ENCODE measurements around the gene SALL1.

SALL1 gene

GRCh38 chr16:51154271-51155171, 3.5 kb upstream of the SALL1 start:
- peaks cover 5% of the 10 kb centered on the region for H3K4me1 Mint-ChIP-seq
- DNase-seq (ENCODE audit: low spot score in 2 of 2) = no peak
- H3K9me3 Mint-ChIP-seq = peaks cover 5% of the 10 kb centered on the region
- ATAC-seq (replicated peaks; ENCODE audit: extremely low read depth, poor library complexity, severe bottlenecking) = no peak
- H3K27me3 Mint-ChIP-seq = peaks cover 61% of the 10 kb centered on the region
- H3K36me3 Mint-ChIP-seq (ENCODE audit: insufficient read depth) = no peaks in the 10 kb centered on the region
- no peak overlapping the region for H3K27ac Mint-ChIP-seq (ENCODE audit: low read depth)
- H3K4me3 Mint-ChIP-seq = no peak overlapping the region

GRCh38 chr16:51153577-51154031, 2.5 kb upstream of the SALL1 start:
- ATAC-seq (replicated peaks; ENCODE audit: extremely low read depth, poor library complexity, severe bottlenecking) = no peak
- Mint-ChIP-seq H3K27me3 (peaks cover 69% of the 10 kb centered on the region), H3K27ac (ENCODE audit: low read depth) (no peak overlapping the region), H3K4me3 (no peak overlapping the region), H3K4me1 (peaks cover 5% of the 10 kb centered on the region), H3K36me3 (ENCODE audit: insufficient read depth) (no peaks in the 10 kb centered on the region), H3K9me3 (peaks cover 5% of the 10 kb centered on the region)
- DNase-seq (ENCODE audit: low spot score in 2 of 2) = no peak

- ATAC-seq (replicated peaks; ENCODE audit: extremely low read depth, poor library complexity, severe bottlenecking) (no peak), DNase-seq (ENCODE audit: low spot score in 2 of 2) (no peak)
- H3K4me1 Mint-ChIP-seq = peaks cover 5% of the 10 kb centered on the region
- peaks cover 5% of the 10 kb centered on the region for H3K9me3 Mint-ChIP-seq
- no peak overlapping the region for H3K4me3 Mint-ChIP-seq
- peaks cover 71% of the 10 kb centered on the region for H3K27me3 Mint-ChIP-seq
- no peak overlapping the region for H3K27ac Mint-ChIP-seq (ENCODE audit: low read depth)
- no peaks in the 10 kb centered on the region for H3K36me3 Mint-ChIP-seq (ENCODE audit: insufficient read depth)
Observed at GRCh38 chr16:51152691-51153576, 1.9 kb upstream of the SALL1 start.

DNA sequence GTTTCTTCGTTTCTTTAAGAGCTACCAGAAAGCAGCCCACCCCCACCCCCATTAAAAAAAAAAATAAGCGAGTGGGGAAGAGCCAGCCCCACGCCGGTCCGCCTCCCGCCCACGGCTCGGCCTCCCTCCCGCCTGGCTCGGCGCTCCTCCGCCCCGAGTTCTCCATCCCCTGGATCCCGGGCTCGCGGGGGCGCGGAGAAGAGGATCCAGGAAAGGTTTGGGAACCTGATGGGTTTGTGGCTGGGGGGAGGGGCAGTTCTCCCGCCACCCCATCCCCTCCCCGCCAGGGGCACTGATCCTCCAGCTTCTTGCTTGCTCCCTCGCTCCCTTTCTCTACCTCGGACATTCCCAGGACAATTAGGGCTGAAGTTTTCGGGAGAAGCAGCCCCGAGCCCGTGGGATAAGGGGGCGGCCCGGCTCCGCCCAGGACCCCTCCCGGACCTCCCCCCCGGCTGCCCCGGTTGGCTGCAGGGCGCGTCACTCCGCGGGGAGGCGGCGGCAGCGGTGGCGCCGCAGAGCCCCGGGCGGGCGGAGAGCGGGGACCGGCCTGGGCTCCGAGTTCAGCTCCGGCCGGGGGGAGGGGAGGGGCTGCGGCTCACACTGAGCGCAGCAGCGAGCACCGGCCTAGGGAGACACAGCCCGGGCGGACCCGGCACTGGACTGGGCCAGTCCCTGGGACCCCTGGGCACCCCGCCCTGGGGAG, 1.0 kb upstream of the SALL1 start:
- no peak overlapping the region for H3K27ac Mint-ChIP-seq (ENCODE audit: low read depth)
- DNase-seq (ENCODE audit: low spot score in 2 of 2) (no peak), ATAC-seq (replicated peaks; ENCODE audit: extremely low read depth, poor library complexity, severe bottlenecking) (no peak)
- H3K4me3 Mint-ChIP-seq = no peak overlapping the region
- peaks cover 66% of the 10 kb centered on the region for H3K27me3 Mint-ChIP-seq
- H3K36me3 Mint-ChIP-seq (ENCODE audit: insufficient read depth) = no peaks in the 10 kb centered on the region
- H3K4me1 Mint-ChIP-seq = peaks cover 5% of the 10 kb centered on the region
- H3K9me3 Mint-ChIP-seq = peaks cover 5% of the 10 kb centered on the region

DNA sequence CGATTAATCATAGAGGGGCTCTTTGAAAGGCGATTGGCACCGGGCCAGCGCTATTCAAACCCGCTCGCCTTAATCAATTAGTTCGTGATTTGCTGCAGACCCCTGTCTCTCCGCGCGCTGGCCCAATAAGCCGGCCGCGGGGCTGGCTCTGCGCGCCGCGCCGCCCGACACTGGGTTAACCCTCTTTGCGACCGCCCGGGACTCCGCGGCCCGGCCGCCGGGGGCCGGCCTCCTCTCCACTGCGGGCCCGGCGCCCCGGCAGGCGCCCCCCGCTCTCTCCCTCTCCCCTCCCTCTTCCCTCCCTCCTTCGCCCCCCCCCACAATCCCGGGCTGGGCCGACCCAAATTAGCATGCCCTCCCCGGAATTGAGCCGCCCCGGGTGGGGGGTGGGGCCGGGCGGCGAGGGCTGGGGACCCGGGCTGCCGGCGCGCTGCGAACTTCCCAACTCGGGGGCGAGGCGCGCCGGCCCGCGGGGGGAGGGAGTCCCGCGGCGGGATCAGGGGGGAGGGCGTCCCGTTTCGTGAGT, 428 bp upstream of the SALL1 start:
- Mint-ChIP-seq H3K9me3 (peaks cover 5% of the 10 kb centered on the region), H3K4me1 (peaks cover 5% of the 10 kb centered on the region), H3K27ac (ENCODE audit: low read depth) (no peak overlapping the region), H3K4me3 (no peak overlapping the region), H3K27me3 (peaks cover 66% of the 10 kb centered on the region), H3K36me3 (ENCODE audit: insufficient read depth) (no peaks in the 10 kb centered on the region)
- no peak for ATAC-seq (replicated peaks; ENCODE audit: extremely low read depth, poor library complexity, severe bottlenecking)
- no peak for DNase-seq (ENCODE audit: low spot score in 2 of 2)

- Mint-ChIP-seq H3K27ac (ENCODE audit: low read depth) (no peak overlapping the region), H3K27me3 (peaks cover 73% of the 10 kb centered on the region), H3K36me3 (ENCODE audit: insufficient read depth) (no peaks in the 10 kb centered on the region), H3K4me1 (peaks cover 5% of the 10 kb centered on the region), H3K9me3 (peaks cover 5% of the 10 kb centered on the region), H3K4me3 (no peak overlapping the region)
- DNase-seq (ENCODE audit: low spot score in 2 of 2) (no peak), ATAC-seq (replicated peaks; ENCODE audit: extremely low read depth, poor library complexity, severe bottlenecking) (no peak)
Observed at GRCh38 chr16:51150165-51150887, 744 bp downstream of the SALL1 start.

GRCh38 chr16:51149721-51150164, 1.3 kb downstream of the SALL1 start:
- DNase-seq (ENCODE audit: low spot score in 2 of 2) (no peak), ATAC-seq (replicated peaks; ENCODE audit: extremely low read depth, poor library complexity, severe bottlenecking) (no peak)
- Mint-ChIP-seq H3K36me3 (ENCODE audit: insufficient read depth) (no peaks in the 10 kb centered on the region), H3K27ac (ENCODE audit: low read depth) (no peak overlapping the region), H3K4me1 (peaks cover 5% of the 10 kb centered on the region), H3K9me3 (peaks cover 5% of the 10 kb centered on the region), H3K4me3 (no peak overlapping the region), H3K27me3 (peaks cover 71% of the 10 kb centered on the region)

GRCh38 chr16:51149251-51149661, 1.8 kb downstream of the SALL1 start:
- DNase-seq (ENCODE audit: low spot score in 2 of 2) = no peak
- Mint-ChIP-seq H3K4me1 (peaks cover 5% of the 10 kb centered on the region), H3K9me3 (peaks cover 5% of the 10 kb centered on the region), H3K4me3 (no peak overlapping the region), H3K27ac (ENCODE audit: low read depth) (no peak overlapping the region), H3K27me3 (peaks cover 66% of the 10 kb centered on the region), H3K36me3 (ENCODE audit: insufficient read depth) (no peaks in the 10 kb centered on the region)
- ATAC-seq (replicated peaks; ENCODE audit: extremely low read depth, poor library complexity, severe bottlenecking) = no peak

DNA sequence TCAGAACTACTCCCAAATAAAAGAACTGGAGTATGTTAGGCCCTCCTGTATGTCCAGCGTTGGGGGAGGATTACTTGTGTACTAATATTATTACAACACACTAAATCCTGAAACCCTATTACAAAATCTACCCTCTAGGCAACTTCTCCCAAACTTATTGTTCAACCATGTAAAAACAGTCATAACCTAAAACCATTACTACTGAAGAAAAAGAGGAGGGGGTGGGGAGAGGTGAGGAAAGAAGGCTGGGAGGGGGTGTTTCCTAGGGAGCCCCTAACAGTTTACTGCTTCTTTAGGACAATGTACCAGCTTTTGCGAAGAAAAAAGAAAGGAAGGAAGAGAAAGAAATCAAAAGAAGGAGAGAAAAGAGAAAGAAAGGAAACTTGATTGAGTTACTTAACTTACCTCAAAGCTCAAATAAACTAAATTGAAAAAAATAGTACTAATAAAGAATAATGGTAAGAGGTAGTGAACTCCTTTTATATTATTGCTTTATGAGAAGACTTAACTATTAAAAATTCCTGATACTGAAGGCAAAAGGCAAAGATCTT, 2.3 kb downstream of the SALL1 start:
- Mint-ChIP-seq H3K27me3 (peaks cover 61% of the 10 kb centered on the region), H3K36me3 (ENCODE audit: insufficient read depth) (no peaks in the 10 kb centered on the region), H3K9me3 (peaks cover 5% of the 10 kb centered on the region), H3K4me3 (no peak overlapping the region), H3K4me1 (peaks cover 5% of the 10 kb centered on the region), H3K27ac (ENCODE audit: low read depth) (no peak overlapping the region)
- DNase-seq (ENCODE audit: low spot score in 2 of 2) = no peak
- ATAC-seq (replicated peaks; ENCODE audit: extremely low read depth, poor library complexity, severe bottlenecking) = no peak

- no peak for ATAC-seq (replicated peaks; ENCODE audit: extremely low read depth, poor library complexity, severe bottlenecking)
- Mint-ChIP-seq H3K4me3 (no peak overlapping the region), H3K4me1 (peaks cover under 1% of the 10 kb centered on the region), H3K27ac (ENCODE audit: low read depth) (no peak overlapping the region), H3K36me3 (ENCODE audit: insufficient read depth) (no peaks in the 10 kb centered on the region), H3K9me3 (peaks cover under 1% of the 10 kb centered on the region), H3K27me3 (peaks cover 54% of the 10 kb centered on the region)
- DNase-seq (ENCODE audit: low spot score in 2 of 2) = no peak
Observed at GRCh38 chr16:51147776-51148677, 3.0 kb downstream of the SALL1 start.

All from central memory CD8-positive, alpha-beta T cell (primary cell).